Measurements from ENCODE around the gene ADAMTS16. TPM values are rescaled to one million over a fixed set of nuclear protein-coding genes. Genes with fewer than 3 reads are reported as not detected.

The ADAMTS16 gene
- total and polyA plus RNA-seq, 11 donors, result 0.05 to 4.7 (median 0.16) TPM; not detected in 8

DNA sequence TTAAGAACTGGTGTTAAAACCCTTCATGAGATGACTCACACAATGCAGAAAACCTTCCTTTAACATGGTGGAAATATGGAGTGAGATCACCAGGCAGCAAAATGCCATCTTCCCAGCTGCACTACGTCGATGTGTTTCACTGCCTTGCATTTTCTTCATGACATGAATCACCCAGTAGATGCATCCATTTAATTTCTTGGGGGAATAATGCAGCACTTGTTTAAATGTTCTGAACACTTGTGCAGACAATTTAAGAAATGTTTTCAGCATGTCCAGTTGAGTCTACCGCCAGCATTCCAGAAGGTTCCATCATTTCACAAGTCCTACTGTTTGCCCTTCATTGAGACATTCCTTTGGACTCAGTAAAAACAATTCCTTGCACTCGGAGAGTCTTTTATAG is 81.6 kb downstream of the ADAMTS16 start:
- DNase-seq (no peak), ATAC-seq (no peak)
- no peak overlapping the region for H3K4me3 ChIP-seq
- peaks cover 0 to 3% (median 0%) of the 10 kb centered on the region in 9 donors for H3K27me3 ChIP-seq
- no peak for TF ChIP-seq POLR2A (IDR thresholded peaks at IDR 0.05)
- TF ChIP-seq, protein P1, sequence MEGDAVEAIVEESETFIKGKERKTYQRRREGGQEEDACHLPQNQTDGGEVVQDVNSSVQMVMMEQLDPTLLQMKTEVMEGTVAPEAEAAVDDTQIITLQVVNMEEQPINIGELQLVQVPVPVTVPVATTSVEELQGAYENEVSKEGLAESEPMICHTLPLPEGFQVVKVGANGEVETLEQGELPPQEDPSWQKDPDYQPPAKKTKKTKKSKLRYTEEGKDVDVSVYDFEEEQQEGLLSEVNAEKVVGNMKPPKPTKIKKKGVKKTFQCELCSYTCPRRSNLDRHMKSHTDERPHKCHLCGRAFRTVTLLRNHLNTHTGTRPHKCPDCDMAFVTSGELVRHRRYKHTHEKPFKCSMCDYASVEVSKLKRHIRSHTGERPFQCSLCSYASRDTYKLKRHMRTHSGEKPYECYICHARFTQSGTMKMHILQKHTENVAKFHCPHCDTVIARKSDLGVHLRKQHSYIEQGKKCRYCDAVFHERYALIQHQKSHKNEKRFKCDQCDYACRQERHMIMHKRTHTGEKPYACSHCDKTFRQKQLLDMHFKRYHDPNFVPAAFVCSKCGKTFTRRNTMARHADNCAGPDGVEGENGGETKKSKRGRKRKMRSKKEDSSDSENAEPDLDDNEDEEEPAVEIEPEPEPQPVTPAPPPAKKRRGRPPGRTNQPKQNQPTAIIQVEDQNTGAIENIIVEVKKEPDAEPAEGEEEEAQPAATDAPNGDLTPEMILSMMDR (IDR thresholded peaks at IDR 0.05), result no peak
- WGBS, 4 donors, result 69 to 78% (median 73%) methylated on average over 4 of the region's 4 CpGs
- H3K4me1 ChIP-seq, result no peaks in the 10 kb centered on the region
- intact Hi-C loops (cut with DNase I), result no loop called here
- no peak overlapping the region for H3K27ac ChIP-seq
- H3K9me3 ChIP-seq, result no peaks in the 10 kb centered on the region
- no peaks in the 10 kb centered on the region for H3K36me3 ChIP-seq

DNA sequence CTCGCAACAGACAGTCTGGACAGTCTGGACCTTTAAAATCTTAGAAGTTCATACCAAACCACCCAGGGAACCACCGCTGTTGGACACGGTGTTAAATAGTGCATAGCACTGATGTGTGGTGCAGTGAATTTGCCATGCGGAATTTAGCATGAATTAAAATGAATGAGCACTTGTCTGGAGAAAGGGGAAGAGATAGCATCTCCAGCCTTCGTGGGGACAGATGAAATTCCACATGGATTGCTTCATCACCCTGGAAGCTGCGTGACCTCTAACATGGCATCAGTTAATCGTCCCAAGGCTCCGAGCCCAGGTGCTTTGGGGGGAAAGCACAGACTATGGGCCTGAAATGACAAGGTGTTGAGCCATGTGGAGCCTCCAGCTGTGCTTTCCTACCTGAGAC is 91.4 kb downstream of the ADAMTS16 start:
- ATAC-seq, result no peak
- TF ChIP-seq, protein P1 (IDR thresholded peaks at IDR 0.05), result no peak
- 71 to 83% (median 75%) methylated on average over 8 of the region's 8 CpGs for WGBS, 4 donors

DNA sequence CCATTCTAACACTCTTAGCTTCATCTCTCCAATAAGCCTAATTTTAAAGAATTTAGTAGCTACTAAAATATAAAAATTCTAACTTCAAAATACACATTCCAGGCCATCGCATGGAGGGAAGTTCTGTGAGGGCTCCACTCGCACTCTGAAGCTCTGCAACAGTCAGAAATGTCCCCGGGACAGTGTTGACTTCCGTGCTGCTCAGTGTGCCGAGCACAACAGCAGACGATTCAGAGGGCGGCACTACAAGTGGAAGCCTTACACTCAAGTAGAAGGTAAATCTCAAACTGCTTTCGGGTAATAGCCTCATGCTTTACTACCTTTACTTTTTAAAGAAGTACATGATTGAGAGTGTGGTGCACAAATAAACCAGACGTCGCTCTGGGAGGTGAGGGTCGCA is 94.8 kb downstream of the ADAMTS16 start:
- H3K4me1 ChIP-seq, result no peaks in the 10 kb centered on the region
- no peak for DNase-seq
- no peaks in the 10 kb centered on the region for H3K36me3 ChIP-seq
- 81 to 89% (median 86%) methylated on average over 11 of the region's 11 CpGs for WGBS, 4 donors
- H3K9me3 ChIP-seq, result no peaks in the 10 kb centered on the region
- H3K27ac ChIP-seq, result no peak overlapping the region
- TF ChIP-seq, protein P1 (IDR thresholded peaks at IDR 0.05), result no peak
- TF ChIP-seq POLR2A (IDR thresholded peaks at IDR 0.05), result no peak
- intact Hi-C loops (cut with DNase I), result no loop called here
- no peak for ATAC-seq
- no peak overlapping the region for H3K4me3 ChIP-seq
- no peaks in the 10 kb centered on the region for H3K27me3 ChIP-seq

More for the DNA sequence above, 91.4 kb downstream of the ADAMTS16 start:
- intact Hi-C loops (cut with DNase I), result no loop called here
- no peaks in the 10 kb centered on the region for H3K36me3 ChIP-seq
- H3K9me3 ChIP-seq, result no peaks in the 10 kb centered on the region
- no peak for DNase-seq
- H3K4me3 ChIP-seq, result no peak overlapping the region
- H3K27ac ChIP-seq, result no peak overlapping the region
- H3K27me3 ChIP-seq, result no peaks in the 10 kb centered on the region
- no peaks in the 10 kb centered on the region for H3K4me1 ChIP-seq

DNA sequence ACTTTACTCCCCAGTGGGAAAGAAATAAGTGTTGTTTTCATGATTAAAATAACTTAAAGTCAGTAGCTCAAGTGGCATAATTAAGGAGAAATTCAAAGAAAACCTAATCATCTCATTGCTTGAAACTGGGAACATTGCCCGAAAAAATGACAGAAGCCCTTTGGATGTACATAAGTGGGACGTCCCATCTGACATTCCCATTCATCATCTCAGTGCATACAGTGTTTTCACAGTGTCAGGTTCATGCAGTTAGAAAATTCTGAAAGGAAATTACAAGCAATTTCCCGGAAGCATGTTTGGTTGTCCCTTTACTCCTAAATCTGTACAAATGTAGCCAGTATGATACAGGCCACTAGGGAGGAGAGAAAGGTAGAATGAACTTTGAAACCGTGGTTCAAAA is 95.6 kb downstream of the ADAMTS16 start:
- 43 to 60% (median 55%) methylated on average over 4 of the region's 4 CpGs for WGBS, 4 donors
- ATAC-seq, result no peak
- TF ChIP-seq POLR2A (IDR thresholded peaks at IDR 0.05), result no peak
- TF ChIP-seq, protein P1 (IDR thresholded peaks at IDR 0.05), result no peak

More for the DNA sequence above, 95.6 kb downstream of the ADAMTS16 start:
- Histone ChIP-seq H3K4me1 (no peaks in the 10 kb centered on the region), H3K36me3 (no peaks in the 10 kb centered on the region), H3K9me3 (no peaks in the 10 kb centered on the region), H3K27ac (no peak overlapping the region), H3K4me3 (no peak overlapping the region), H3K27me3 (peaks cover 0 to under 1% (median 0%) of the 10 kb centered on the region in 9 donors)
- DNase-seq, result no peak
- intact Hi-C loops (cut with DNase I), result no loop called here
